Measurements from ENCODE around the gene FBXW4.

FBXW4 gene, protein sequence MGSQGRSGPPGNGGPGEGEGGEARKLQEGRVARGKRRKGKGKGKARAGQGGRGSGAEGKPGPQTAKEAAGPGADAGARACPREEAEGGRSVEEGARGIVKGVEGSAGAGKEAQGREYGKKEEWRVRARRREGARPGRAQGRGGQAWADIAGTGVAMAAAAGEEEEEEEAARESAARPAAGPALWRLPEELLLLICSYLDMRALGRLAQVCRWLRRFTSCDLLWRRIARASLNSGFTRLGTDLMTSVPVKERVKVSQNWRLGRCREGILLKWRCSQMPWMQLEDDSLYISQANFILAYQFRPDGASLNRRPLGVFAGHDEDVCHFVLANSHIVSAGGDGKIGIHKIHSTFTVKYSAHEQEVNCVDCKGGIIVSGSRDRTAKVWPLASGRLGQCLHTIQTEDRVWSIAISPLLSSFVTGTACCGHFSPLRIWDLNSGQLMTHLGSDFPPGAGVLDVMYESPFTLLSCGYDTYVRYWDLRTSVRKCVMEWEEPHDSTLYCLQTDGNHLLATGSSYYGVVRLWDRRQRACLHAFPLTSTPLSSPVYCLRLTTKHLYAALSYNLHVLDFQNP

GRCh38 chr10:101694674-101695403 is at the start of gene FBXW4:
Gene FBXW4, minus strand, starts transcription at chr10:101695170. Its CDS starts 65 bp downstream, at chr10:101695105.
- DNase-seq = peak; percentile 79

- DNase-seq = no peak
These were observed 49.3 kb upstream of the FBXW4 start for GRCh38 chr10:101744267-101744666.

GRCh38 chr10:101741938-101742337 is 47.0 kb upstream of the FBXW4 start:
- no peak for DNase-seq

GRCh38 chr10:101736666-101737065 is 41.7 kb upstream of the FBXW4 start:
- DNase-seq = no peak

DNA sequence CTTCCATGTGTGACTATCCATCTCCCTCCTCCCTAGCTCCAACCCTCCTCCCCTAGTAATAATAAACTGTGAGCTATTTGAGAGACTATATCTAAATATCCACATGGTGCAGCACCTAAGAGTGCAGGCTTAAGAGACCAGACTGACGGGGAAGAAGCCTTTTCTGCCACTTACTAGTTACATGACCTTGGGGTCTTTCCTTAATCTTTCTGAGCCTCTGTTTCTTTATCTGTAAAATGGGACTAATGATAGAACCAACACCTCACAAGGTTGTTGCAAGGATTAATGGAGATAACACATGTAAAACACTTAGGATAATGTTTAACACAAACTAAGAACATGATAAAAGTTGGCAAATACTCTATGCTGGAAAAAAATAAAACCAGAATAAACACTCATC is 37.1 kb upstream of the FBXW4 start:
- no peak for DNase-seq

- DNase-seq = no peak
These were observed 31.1 kb upstream of the FBXW4 start for GRCh38 chr10:101726115-101726387.

GRCh38 chr10:101725296-101726114 is 30.5 kb upstream of the FBXW4 start:
- DNase-seq = no peak

GRCh38 chr10:101724446-101724845 is 29.5 kb upstream of the FBXW4 start:
- no peak for DNase-seq

GRCh38 chr10:101723176-101723575 is 28.2 kb upstream of the FBXW4 start:
- DNase-seq = no peak

- no peak for DNase-seq
These were observed 26.8 kb upstream of the FBXW4 start for GRCh38 chr10:101721806-101722205.

- no peak for DNase-seq
These were observed 25.7 kb upstream of the FBXW4 start for GRCh38 chr10:101720606-101721230.

DNA sequence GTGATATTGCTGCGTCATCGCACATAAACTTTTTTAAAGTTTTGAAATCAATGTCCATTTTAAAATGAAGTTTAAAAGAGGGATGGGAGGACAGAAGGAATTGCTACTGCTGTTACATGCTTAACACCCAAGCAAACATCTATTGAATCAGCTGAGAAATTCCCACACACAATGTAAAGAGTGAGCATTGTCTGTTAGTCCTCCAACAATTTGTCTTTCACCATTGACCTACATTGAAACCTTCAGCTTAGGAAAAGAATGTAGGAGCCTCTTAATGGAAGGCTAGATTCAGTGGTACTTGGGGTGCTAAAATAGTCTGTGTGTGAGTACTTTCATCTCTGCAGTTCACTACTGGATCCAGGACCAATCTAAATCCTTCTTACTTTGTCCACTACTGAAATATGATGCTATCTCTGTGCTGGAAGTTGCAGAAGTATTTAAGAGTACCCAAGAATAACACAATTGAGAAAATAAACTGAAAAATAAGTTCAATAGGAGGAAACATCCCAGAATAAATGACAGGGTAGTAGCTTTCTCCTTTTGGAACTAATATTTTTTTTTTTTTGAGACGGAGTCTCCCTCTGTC is 23.8 kb upstream of the FBXW4 start:
- no peak for DNase-seq

DNA sequence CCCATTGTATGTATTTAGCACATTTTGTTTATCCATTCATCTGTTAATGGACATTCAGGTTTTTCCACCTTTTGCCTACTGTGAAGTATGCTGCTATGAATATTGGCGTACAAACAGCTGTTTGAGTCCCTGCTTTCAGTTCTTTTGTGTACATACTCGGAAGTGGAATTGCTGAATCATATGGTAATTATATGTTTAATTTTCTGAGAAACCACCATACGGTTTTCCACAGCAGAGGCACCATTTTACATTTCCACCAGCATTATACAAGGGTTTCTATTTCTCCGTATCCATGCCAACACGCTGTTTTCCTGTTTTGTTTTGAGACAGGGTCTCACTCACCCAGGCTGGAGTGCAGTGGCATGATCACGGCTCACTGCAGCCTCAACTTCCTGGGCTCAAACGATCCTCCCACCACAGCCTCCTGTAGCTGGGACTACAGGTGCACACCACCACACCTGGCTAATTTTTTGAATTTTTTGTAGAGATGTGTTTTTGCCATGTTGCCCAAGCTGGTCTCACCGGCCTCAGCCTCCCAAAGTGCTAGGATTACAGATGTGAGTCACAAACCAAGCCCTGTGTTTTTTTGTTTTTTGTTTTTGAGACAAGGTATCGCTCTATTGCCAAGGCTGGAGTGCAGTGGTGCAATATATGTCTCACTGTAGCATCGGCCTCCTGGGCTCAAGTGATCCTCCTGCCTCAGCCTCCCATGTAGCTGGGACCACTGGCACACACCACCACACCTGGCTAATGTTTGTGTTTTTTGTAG is 22.1 kb upstream of the FBXW4 start:
- DNase-seq = no peak

DNA sequence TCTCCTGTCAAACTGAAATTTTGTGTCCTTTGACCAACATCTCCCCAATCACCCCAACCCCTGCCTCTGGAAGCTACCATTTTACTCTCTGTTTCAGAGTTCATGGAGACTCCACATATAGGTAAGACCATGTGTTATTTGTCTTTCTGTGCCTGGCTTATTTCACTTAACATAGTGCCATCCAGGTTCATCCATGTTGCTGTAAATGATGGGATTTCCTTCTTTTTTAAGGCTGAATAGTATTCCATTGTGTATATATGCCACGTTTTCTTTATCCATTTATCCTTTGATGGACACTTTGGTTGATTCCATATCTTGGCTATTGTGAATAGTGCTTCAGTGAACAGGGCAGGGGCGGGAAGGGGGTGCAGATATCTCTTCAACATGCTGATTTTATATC is 18.0 kb upstream of the FBXW4 start:
- DNase-seq = no peak

- DNase-seq = no peak
These were observed 15.8 kb upstream of the FBXW4 start for GRCh38 chr10:101710793-101711192.

- no peak for DNase-seq
These were observed 15.2 kb upstream of the FBXW4 start for GRCh38 chr10:101710059-101710695.

GRCh38 chr10:101709359-101710058 is 14.5 kb upstream of the FBXW4 start:
- DNase-seq = no peak

DNA sequence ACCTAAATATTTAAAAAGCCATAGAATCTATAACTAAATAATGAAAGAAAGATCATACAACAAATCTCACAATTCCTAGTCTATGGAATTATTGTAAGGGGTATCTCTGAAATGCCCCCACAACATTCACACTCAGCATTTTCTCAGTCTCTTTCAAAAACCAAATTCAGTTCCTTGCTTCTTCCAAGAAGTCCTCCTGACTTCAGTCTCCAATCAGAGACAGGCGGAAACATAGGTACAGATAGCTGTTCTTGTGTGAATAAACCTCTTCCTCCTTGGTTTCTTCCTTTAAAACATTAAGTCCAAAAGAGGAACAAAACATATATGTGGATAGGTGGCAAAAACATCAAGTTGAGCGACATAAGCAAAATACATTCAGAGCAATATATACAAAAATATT is 13.9 kb upstream of the FBXW4 start:
- no peak for DNase-seq

GRCh38 chr10:101708073-101708472 is 13.1 kb upstream of the FBXW4 start:
- DNase-seq = no peak

- no peak for DNase-seq
These were observed 9.4 kb upstream of the FBXW4 start for GRCh38 chr10:101704331-101704730.

All from CD4-positive, alpha-beta T cell treated with Interleukin-17A for 4 hours (primary cell).